Suppressor macrophage treated with lipopolysaccharide for 4 hours (primary cell): ENCODE measurements around the gene GPR3.

ENCODE experiments used
- DNase-seq: peaks from one replicate; pipeline ENCODE4 v3.0.0-alpha.2; 2020

The GPR3 gene

DNA sequence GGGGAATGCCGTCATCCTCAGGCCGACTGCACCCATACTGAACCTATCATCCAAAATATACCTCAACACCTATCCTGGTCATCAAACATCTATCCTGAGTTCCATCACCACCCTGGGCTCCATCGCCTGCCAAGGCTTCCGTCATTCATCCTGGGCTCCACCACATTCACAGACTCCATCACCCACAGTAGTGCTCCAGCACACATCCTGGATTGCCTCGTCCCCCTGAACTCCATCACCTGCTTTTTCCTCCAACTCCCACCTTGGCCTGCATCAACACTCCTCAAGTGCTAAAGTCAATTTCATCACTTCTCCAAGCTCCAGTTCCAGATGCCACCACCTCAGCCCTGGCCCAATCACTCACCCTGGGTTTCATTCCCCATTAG is 33.5 kb upstream of the GPR3 start:
- DNase-seq, result no peak

DNA sequence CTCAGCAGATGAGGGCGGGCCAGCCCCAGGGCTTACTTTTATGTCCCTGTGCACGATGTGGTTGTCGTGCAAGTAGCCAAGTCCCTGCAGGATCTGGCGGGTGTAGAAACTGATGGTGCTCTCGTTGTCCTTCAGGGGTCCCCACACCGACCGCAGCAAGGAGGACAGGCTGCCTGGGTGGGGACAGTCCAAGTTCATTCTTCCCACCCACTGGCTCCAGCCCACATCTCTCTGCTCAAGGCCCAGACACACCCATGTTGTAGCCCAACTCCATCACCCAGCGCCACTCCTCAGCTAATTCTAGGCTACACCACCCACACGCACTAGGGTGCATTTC is 32.6 kb upstream of the GPR3 start:
- DNase-seq, result no peak

GRCh38 chr1:27360159-27361043 is 32.0 kb upstream of the GPR3 start:
- no peak for DNase-seq

DNA sequence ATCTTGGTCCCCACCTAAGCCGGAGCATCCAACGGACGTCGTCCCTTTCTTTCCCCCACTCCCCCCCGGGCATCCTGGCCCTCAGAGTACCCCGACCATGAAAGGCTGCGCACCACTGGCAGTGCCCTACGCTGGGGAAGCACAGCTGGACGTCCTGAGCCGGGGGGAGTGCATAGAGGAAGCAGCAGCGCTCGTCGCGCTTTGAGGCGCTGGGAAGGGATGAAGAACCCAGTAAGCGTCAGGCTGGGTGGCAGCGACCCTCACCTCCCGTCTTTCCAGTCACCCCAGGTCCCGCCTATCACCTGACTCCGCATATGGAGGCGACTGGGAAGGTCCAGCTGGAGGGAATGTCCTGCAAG is 31.4 kb upstream of the GPR3 start:
- no peak for DNase-seq

DNA sequence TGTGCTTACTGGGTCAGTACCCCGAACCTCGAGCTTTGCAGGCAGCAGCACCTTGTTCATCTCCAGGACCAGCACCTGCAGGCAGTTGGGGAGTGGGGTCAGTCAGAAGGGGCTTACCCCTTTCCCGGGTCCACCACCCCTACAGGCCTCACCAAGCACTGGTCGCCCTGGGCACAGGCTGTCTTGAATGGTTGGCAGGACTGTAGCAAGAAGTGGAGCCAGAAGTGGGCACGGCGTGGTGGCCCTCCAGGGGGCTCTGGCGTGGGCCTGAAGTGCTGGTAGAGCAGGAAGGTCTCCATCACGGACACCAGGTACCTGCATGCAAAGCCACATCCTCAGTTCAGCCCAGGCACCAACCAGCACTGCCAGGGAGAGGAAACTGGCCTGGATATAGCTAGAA is 30.9 kb upstream of the GPR3 start:
- DNase-seq, result no peak

GRCh38 chr1:27363766-27364695 is 28.4 kb upstream of the GPR3 start:
- DNase-seq, result no peak

- DNase-seq, result no peak
Observed at GRCh38 chr1:27364696-27365371, 27.6 kb upstream of the GPR3 start.

GRCh38 chr1:27365372-27366112 is 26.9 kb upstream of the GPR3 start:
- DNase-seq, result peak; percentile 91

- DNase-seq, result peak; percentile 77
Observed at GRCh38 chr1:27366113-27366410, 26.4 kb upstream of the GPR3 start.

GRCh38 chr1:27366411-27367159 is 25.8 kb upstream of the GPR3 start, which contains the start of gene MAP3K6:
TSS of gene MAP3K6 (minus strand) at chr1:27366961. CDS start at chr1:27366597, 364 bp downstream.
- DNase-seq, result peak; percentile 74

DNA sequence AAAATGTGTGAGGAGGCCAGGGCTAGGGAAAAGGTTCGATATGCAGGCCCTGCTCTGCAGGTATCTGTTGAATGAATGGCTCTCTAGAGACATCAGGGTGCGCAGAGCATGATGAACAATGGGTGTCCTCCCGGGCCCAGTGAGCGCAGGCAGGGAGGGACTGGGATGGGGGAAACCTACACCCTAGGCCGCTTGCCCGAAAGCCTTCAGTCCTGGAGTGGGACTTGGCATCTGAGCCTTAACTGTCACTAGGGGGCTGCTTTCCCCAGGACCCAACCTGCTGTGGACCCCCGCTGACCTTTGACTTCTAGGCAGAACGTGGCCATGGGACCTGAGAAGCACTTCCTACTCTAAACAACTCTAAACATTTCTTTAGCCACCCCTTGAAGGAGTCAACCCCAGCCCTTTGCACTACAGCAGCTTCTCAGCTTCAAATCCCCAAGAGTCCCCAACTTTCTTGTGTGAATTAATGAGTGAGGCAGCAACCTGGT is 25.2 kb upstream of the GPR3 start:
- DNase-seq, result no peak

DNA sequence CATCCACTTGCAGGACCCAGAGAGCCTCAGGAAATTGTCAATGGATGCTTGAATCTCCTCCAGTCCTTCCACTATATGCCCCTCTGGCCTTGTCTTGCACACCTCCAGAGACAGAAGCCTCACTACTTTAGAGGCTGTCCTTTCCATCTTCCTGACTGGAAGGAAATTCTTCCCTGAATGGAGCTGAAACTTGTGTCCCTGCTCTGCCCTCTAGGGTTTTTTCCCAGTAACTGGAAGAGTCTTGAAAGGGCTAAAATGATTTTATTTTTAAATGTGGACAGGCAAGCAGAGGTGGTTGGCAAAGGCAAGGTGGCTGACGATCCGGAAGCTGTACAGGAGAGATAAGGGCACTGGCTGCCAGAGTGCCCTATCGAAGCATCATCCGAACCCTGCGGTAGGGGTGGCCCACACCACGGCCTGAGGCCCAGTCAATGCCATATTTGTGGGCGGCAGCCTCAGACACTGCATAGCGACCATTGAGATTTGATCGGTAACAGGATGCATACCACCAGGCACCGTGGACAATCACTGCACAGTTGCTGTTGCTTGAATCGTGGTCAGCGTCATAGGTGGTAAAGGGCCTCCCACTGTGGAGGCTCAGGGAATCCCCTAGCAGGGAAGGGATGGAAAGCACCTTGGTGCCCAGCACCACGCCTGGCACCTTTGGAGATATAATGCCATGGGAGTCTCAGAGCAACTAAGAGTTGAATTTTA is 23.4 kb upstream of the GPR3 start:
- no peak for DNase-seq

DNA sequence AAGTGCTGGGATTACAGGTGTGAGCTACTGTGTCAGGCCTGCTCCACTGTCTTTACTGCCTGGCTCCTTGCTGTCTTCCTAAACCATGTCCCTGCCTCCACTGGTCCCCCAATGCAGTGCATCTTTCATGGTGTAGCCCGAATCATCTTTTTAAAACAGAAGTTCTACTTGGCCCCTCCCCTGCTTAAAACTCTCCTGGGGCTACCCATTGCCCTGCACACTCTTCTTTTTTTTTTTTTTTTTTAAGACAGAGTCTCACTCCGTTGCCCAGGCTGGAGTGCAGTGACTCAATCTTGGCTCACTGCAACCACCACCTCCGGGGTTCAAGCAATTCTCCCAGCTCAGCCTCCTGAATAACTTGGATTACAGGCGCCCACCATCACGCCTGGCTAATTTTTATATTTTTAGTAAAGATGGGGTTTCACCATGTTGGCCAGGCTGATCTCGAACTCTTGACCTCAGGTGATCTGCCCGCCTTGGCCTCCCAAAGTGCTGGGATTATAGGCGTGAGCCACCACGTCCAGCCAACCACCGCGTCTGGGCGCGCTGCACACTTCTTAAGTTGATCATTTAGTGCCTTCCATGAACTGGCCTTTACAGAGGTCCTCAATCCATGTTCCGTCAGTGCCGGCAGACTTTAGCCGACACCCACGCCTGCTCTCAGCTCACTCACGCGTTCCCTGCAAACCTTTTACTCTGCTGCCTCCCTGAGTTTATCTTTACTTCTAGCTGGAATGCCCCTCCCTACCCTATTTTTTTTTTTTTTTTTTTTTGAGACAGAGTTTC is 20.2 kb upstream of the GPR3 start:
- DNase-seq, result no peak

DNA sequence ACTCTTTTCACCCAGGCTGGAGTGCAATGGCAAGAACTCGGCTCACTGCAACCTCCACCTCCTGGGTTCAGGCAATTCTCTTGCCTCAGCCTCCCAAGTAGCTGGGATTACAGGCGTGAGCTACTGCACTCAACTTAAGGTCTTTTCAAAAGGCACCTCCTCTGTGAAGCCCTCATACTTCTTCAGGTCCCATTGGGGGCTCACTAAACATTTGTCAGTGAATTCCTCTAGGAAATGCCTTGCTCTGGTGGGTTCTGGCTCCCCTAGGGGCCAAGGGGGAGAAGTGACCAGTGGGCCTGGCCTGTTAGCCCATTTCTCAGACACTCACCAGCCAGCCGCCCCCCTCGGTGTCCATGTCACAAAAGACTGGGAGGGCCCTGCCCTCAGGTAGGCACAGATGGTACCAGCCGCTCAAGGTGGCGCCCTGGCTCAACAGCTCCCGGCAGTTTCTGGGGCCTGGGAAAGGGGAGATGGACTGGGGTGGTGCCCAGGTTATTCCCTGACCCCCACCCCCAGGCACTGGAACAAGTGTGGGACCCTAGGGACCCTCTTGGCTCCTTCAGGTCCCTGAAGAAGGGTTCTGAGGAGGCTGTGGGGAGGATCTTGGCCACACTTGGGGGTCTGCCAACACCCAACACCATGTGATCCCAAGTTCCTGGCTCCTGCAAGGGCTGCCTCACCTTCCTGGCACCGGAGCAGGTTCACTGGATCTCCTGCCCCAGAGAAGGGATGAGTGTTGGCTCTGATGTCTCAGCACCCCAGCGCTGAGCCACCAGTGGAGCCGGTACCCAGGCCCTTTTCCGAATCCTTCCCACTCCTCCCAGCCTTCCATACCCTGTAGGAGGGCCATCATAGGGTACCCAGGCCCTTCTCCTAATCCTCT is 19.4 kb upstream of the GPR3 start:
- no peak for DNase-seq

DNA sequence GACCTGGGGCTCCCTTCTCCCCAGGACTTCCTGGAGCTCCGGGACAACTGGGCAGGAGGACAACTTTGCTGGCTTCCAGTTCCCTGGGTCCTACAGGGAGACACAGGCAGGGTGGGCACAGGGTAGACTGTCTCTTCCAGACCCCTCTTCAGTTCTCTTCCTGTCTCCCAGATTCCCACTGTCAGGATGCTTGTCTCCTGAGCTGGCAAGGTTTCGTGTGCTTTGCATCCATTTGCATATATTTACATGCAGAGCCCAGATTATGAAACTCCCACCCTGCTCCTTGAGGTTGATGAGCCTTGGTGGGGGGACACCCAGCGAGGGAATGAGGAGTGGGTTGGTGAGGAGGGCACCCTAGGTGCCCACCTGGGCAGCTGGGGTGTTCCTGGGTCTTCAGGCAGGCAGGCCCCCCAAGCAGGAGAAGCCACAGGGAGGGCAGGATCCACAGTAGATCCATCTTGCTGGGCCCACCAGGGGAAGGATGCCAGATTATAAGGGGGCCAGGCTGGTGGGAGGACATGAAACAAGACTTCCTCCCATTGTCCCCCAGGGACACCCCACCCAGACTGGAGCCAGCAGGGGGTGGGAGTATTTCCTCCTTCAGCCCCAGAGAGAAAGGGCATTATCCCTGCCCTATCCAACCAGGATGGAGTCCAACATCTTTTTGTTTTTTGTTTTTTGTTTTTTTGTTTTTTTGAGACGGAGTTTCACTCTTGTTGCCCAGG is 17.9 kb upstream of the GPR3 start, which contains the start of gene FCN3:
Gene FCN3, minus strand, starts transcription at position 463 of the 725 bp plus-strand sequence. Its CDS starts 6 bp downstream, at position 457.
- no peak for DNase-seq

DNA sequence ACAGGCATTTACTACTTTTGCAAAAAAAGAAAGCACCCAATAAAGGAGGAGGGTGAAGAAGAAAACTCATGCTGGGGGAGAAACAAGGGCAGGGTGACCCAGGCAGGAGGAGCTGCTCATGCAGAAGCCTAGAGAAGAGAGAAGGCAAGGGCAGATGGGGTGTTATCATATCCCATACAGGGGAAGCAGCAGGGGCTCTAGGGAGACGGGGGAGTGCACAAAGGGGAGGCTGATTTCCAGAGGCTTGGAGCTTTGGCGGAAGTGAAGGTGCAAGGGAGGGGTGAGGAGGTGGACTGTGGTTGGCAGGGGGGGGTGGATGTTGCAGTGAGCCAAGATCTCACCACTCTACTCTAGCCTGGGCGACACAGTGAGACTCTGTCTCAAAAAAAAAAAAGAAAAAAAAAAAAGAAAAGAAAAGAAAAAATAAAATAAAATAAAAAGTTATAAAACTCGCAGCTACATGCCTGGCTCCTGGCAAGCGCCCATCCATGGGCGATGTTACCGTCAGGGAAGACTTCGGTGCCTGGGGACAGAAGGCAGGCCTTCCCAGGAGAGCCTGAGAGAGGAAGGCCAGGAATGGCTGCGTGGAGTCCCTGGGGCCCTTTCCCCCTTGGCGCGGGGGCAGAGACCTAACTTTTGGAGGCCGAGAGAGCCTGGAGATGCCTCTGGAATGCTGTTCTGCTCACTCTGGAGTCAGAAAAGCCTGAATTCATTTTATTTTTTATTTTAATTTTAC is 14.5 kb upstream of the GPR3 start:
- no peak for DNase-seq

DNA sequence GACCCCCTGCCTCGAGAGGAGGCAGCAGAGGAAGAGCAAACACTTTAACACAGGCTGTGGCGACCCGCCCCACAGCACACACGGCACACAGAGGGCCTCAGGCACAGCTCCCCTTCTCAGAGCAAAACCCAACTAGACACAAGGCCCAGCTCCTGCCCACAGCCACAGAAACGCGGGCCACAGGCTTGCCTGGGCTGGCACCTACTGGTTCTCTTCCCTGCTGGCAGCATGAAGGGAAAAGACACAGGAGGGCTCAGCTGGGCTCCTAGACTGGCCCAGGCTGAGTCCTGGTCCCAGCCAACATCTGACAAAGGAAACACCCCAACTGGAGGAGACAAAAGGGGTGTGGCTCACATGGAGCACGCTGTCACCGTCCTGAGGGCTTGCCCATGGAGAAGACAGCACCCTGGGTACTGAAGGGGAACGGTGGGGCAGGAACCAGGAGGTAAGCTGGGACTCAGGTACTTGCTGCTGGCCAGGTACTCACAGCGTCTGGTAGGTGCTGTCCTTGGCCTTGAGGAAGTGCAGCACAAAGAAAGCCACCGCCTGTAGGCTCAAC is 12.8 kb upstream of the GPR3 start:
- no peak for DNase-seq
